GM19468 (cell line): ENCODE results near the gene ATP5MC2.
"Not testable (repeated sequence)": the region's sequence is repeated elsewhere in the genome, so short reads cannot be mapped to it uniquely, and the experiment has no call there.

Source experiments
- ATAC-seq: cut with Tn5 transposase; IDR thresholded peaks from one replicate; pipeline ENCODE4 v1.9.1; 2021; ENCODE audit warnings: mild to moderate bottlenecking, moderate library complexity, moderate number of reproducible peaks; ENCODE audit not compliant: unreplicated experiment; ENCODE audit errors: extremely low read depth

ATP5MC2 gene

GRCh38 chr12:53695152-53696145, 19.6 kb upstream of the ATP5MC2 start:
- no peak for ATAC-seq

GRCh38 chr12:53694756-53695151, 18.9 kb upstream of the ATP5MC2 start:
- ATAC-seq, result no peak

GRCh38 chr12:53688134-53688533, 12.3 kb upstream of the ATP5MC2 start:
- ATAC-seq, result no peak

GRCh38 chr12:53686436-53686835, 10.6 kb upstream of the ATP5MC2 start:
- no peak for ATAC-seq

GRCh38 chr12:53684654-53685220, 8.9 kb upstream of the ATP5MC2 start:
- no peak for ATAC-seq

GRCh38 chr12:53683983-53684382, 8.1 kb upstream of the ATP5MC2 start:
- ATAC-seq, result no peak

GRCh38 chr12:53683494-53683893, 7.6 kb upstream of the ATP5MC2 start:
- no peak for ATAC-seq

GRCh38 chr12:53680061-53680460, 4.2 kb upstream of the ATP5MC2 start:
- ATAC-seq, result not testable (repeated sequence)

GRCh38 chr12:53677800-53678148, 1.9 kb upstream of the ATP5MC2 start:
- ATAC-seq, result no peak

GRCh38 chr12:53677016-53677799, 1.3 kb upstream of the ATP5MC2 start:
- ATAC-seq, result no peak

GRCh38 chr12:53676656-53677015, 753 bp upstream of the ATP5MC2 start:
- ATAC-seq, result no peak

GRCh38 chr12:53674977-53675700, 744 bp downstream of the ATP5MC2 start:
- no peak for ATAC-seq

GRCh38 chr12:53670971-53671370, 4.9 kb downstream of the ATP5MC2 start:
- no peak for ATAC-seq

- ATAC-seq, result no peak
Observed at GRCh38 chr12:53670308-53670707, 5.6 kb downstream of the ATP5MC2 start.

- no peak for ATAC-seq
Observed at GRCh38 chr12:53667080-53667479, 8.8 kb downstream of the ATP5MC2 start.

GRCh38 chr12:53664936-53665335, 10.9 kb downstream of the ATP5MC2 start:
- ATAC-seq, result no peak

- ATAC-seq, result no peak
Observed at GRCh38 chr12:53664191-53664590, 11.7 kb downstream of the ATP5MC2 start.

GRCh38 chr12:53660041-53660440, 15.8 kb downstream of the ATP5MC2 start:
- no peak for ATAC-seq

- ATAC-seq, result no peak
Observed at GRCh38 chr12:53659571-53659981, 16.3 kb downstream of the ATP5MC2 start.

GRCh38 chr12:53659011-53659551, 16.8 kb downstream of the ATP5MC2 start:
- no peak for ATAC-seq
